ENCODE results near the gene TMEM144.

Gene TMEM144

DNA sequence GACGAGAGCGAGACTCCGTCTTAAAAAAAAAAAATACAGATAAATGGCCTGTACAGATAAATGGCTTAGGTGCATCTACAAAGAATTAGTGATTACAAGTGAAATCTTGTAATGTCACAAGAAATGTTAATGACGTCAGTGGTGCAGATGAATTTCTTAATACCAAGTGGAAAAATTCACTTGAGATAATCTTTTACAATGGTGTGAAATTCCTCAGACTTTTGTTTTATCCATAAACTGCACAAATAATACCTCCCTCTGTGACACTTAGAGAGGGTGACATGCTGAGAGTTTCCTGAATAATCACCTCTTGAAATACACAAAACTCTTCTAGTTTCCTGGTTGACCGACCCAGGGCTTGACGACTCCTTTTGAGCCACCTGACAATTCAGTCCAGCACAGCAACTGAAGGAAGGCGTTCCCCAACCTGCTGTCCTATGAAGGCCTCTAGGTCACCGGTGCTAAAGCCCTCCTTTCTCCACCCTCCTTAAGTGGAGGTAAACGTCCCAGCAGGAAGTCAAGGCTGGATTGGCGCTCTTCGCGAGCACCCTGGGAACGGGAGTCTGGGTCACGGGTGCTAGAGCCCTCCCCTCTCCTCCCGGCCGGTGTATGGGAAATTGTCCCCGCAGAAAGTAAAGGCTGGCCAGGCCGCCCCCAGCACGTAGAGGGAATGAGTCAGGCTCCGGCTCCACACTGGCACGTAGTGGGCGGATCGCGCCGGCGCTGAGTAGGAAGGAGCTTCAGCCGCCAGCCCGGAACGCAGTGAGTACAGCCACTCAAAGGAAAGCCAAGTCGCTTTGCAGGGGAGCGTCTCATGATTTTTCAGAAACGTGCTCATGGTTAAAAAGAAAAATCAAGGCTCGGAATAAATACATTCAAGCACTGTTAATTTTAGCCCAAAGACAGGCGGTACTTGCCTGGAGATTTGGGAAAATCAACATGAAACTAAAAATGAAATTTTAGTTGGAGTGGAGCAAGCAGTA is at the start of gene TMEM144:
Gene TMEM144, plus strand, starts transcription at position 662 of the 983 bp plus-strand sequence. CDS start 2,182 bp downstream, outside the sequence.
- Histone ChIP-seq H3K4me1 (ENCODE audit: control insufficient read depth, insufficient read depth, low read length) (no peaks in the 10 kb centered on the region), H3K36me3 (ENCODE audit: control insufficient read depth, insufficient read depth, low read length) (no peaks in the 10 kb centered on the region), H3K4me3 (ENCODE audit: low read length) (peak within 1 kb of the TSS; percentile 11)

DNA sequence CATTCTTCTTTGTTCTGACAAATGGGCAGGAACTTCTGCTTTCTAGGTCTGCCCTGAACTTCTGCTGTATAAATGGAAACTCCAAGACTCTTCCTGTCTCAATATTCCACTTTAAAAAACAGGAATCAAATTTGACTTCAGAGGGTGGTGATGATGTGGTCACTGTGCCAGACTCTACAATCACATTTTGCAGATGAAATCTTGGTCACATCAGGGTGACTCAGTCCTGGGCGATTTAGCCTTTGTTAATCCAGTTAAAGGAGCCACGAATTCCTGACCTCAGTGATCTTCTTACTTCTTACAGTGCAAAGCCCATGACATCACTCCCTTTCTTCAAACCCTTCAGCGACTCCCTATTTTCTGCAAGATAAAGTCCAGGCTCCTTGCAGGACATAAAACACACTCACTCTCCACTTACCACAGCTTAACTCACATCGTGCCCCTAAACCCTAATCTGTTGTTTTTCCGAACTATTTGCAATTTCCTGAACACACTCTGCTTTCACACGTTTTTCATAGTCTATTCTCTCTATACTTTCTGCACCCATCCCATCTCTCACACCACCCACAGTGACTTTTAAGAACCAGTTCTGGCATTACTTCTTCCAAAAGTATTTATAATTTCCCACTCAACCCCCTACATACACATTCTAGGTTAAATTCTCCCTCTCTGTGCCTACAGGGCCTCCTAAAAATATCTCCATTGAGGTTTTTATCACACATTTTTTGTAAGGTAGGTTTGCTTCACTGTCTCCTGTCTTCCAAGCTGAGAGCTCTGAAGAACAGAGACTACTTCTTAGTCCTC is 48.5 kb upstream of the TMEM144 start:
- no peaks in the 10 kb centered on the region for H3K27me3 ChIP-seq (ENCODE audit: control insufficient read depth, insufficient read depth, low read length)
- H3K9me3 ChIP-seq (ENCODE audit: control insufficient read depth, low read length), result no peaks in the 10 kb centered on the region
- H3K36me3 ChIP-seq (ENCODE audit: control insufficient read depth, insufficient read depth, low read length), result no peaks in the 10 kb centered on the region
- no peak overlapping the region for H3K9ac ChIP-seq (ENCODE audit: low read length)
- no peak overlapping the region for H3K4me3 ChIP-seq (ENCODE audit: low read length)
- H3K4me1 ChIP-seq (ENCODE audit: control insufficient read depth, insufficient read depth, low read length), result no peaks in the 10 kb centered on the region

More for the DNA sequence above, at the start of gene TMEM144:
- Histone ChIP-seq H3K9ac (ENCODE audit: low read length) (peak within 1 kb of the TSS; percentile 52), H3K27me3 (ENCODE audit: control insufficient read depth, insufficient read depth, low read length) (no peaks in the 10 kb centered on the region), H3K9me3 (ENCODE audit: control insufficient read depth, low read length) (no peaks in the 10 kb centered on the region)

DNA sequence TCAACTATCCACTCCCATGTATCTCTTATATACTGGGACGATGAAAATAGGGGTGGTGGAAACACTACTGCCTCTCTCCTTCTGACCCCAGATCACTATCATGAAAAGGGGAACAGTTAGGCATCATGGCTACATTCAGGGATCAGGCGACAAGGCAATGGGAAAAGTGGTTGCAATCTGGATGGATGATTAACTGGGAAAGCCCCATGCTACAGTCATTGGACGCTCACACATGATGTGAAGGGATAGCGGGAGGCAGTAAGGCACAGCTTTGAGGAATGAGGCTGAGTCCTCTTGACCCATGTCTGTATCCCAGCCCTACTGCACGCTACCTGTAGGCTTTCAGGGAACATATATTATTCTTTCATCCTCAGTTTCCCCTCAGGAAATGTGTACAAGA is 47.7 kb upstream of the TMEM144 start:
- H3K4me1 ChIP-seq (ENCODE audit: control insufficient read depth, insufficient read depth, low read length), result no peaks in the 10 kb centered on the region
- no peak overlapping the region for H3K9ac ChIP-seq (ENCODE audit: low read length)
- H3K9me3 ChIP-seq (ENCODE audit: control insufficient read depth, low read length), result no peaks in the 10 kb centered on the region
- no peaks in the 10 kb centered on the region for H3K36me3 ChIP-seq (ENCODE audit: control insufficient read depth, insufficient read depth, low read length)
- no peaks in the 10 kb centered on the region for H3K27me3 ChIP-seq (ENCODE audit: control insufficient read depth, insufficient read depth, low read length)
- no peak overlapping the region for H3K4me3 ChIP-seq (ENCODE audit: low read length)

DNA sequence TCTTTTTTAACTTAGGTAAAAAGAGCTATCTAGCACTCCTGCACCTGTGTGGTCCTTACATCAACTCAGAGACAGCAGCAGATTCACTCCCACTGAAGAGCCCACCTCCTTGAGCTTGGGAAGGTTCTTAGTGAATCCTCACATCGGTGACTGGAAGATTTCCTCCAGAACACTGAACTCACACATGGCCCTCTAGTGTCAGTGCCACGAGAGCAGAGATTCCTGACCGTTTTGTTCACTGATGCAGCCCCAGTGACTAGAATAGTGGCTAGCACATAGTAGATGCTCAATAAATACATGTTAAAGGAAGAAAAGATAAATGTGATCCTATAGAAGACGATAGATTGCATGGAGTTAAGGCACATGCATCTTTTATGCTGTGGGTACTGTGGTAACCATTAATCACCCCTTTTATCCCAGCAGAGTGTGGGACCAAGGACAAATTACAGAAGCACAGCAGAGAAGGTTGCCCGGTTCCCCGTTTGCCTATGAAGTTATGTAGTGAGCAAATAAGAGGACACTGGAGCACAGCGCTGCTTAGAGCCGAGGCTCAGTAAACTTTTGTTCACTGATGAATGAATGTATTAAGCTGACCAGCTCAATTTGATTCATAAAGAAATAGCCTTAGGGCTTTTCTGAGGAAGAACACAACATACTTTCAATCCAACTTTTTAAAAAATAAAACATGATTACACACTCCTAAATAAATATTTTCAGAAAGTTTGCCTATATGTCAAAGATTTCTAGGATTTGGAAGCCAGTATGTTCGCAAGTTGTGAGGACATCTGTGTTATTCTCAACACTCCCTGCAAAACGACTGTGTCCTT is 46.1 kb upstream of the TMEM144 start:
- Histone ChIP-seq H3K9ac (ENCODE audit: low read length) (no peak overlapping the region), H3K27me3 (ENCODE audit: control insufficient read depth, insufficient read depth, low read length) (no peaks in the 10 kb centered on the region), H3K36me3 (ENCODE audit: control insufficient read depth, insufficient read depth, low read length) (no peaks in the 10 kb centered on the region), H3K9me3 (ENCODE audit: control insufficient read depth, low read length) (no peaks in the 10 kb centered on the region), H3K4me1 (ENCODE audit: control insufficient read depth, insufficient read depth, low read length) (no peaks in the 10 kb centered on the region), H3K4me3 (ENCODE audit: low read length) (no peak overlapping the region)

DNA sequence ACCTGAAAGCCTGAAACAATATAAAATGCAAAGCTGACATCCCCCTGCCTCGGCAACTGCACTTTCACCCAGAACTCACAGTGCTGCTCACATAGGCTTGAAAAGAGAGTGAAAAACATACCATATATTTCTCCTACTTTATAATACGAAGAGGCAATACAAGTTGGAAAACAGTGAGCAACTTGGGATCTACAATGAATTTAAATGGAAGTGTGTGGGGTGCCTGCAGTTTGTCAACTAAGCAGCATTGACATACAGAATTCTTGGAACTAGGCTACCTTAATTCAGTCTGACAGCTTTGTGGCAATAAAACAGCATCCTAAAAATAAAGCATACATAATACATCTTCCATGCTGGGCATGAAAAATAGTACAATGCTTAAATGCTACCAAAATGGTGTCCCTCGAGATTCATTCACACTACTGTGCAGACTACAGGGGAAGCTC is 45.5 kb upstream of the TMEM144 start:
- no peaks in the 10 kb centered on the region for H3K36me3 ChIP-seq (ENCODE audit: control insufficient read depth, insufficient read depth, low read length)
- no peaks in the 10 kb centered on the region for H3K4me1 ChIP-seq (ENCODE audit: control insufficient read depth, insufficient read depth, low read length)
- no peaks in the 10 kb centered on the region for H3K9me3 ChIP-seq (ENCODE audit: control insufficient read depth, low read length)
- H3K4me3 ChIP-seq (ENCODE audit: low read length), result no peak overlapping the region
- no peaks in the 10 kb centered on the region for H3K27me3 ChIP-seq (ENCODE audit: control insufficient read depth, insufficient read depth, low read length)
- H3K9ac ChIP-seq (ENCODE audit: low read length), result no peak overlapping the region

DNA sequence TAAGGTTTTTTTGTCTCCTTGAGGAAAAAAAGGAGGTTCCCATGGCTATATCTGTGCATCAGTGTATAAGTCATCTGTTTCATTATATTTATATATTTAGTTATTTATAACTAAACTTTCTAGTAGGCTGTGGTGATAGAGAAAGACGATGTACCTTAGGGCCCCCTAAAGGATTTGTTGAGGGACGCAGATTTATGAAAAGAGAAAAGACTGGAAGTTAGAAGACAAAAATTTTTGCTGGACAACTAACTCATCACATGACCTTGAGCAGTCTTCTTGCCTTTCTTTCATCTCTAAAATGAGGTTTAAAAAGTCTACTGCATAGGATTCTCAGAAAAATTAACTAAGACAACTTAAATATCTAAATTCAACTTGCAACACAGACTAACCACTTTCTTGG is 43.6 kb upstream of the TMEM144 start:
- no peaks in the 10 kb centered on the region for H3K27me3 ChIP-seq (ENCODE audit: control insufficient read depth, insufficient read depth, low read length)
- no peaks in the 10 kb centered on the region for H3K36me3 ChIP-seq (ENCODE audit: control insufficient read depth, insufficient read depth, low read length)
- no peaks in the 10 kb centered on the region for H3K9me3 ChIP-seq (ENCODE audit: control insufficient read depth, low read length)
- no peak overlapping the region for H3K4me3 ChIP-seq (ENCODE audit: low read length)
- H3K9ac ChIP-seq (ENCODE audit: low read length), result no peak overlapping the region
- H3K4me1 ChIP-seq (ENCODE audit: control insufficient read depth, insufficient read depth, low read length), result no peaks in the 10 kb centered on the region

DNA sequence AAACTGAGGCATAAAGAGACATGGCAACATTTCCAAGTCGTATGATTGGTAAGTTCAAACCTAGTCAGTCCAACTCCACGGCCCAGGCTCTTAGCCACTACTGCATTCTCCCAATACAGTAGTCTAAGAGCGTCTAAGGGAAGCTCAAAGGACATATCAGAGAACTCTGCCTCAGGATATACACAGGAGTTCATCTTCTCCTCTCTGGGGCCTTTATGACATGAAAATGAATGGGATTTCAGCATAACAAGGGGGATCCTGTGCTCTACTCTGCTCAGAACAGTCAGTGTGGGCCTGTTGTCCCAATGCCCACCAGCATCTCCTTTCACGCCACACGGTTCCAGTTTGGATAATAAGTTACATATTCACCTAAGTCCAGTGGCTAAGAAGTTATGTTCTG is 41.7 kb upstream of the TMEM144 start:
- Histone ChIP-seq H3K4me1 (ENCODE audit: control insufficient read depth, insufficient read depth, low read length) (peaks cover 9% of the 10 kb centered on the region), H3K27me3 (ENCODE audit: control insufficient read depth, insufficient read depth, low read length) (no peaks in the 10 kb centered on the region), H3K9ac (ENCODE audit: low read length) (no peak overlapping the region), H3K9me3 (ENCODE audit: control insufficient read depth, low read length) (no peaks in the 10 kb centered on the region), H3K36me3 (ENCODE audit: control insufficient read depth, insufficient read depth, low read length) (no peaks in the 10 kb centered on the region), H3K4me3 (ENCODE audit: low read length) (no peak overlapping the region)

DNA sequence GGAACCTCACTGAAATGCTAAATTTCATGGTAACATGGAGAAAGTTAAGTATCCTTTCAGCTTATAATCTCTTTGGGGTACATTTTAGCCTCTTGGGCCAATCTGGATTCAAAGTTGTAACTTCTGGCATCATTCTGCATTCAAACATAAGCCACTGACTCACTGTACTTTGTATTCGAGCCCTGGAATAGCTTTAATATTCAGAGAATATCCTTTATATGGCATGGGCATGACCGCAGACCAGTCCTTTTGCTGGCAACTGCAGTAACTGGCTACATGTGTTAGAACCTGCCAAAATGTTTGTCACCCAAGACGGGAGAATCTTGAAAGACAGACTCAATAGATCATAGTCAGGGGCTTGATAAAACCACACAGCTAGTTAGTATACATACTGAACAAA is 40.8 kb upstream of the TMEM144 start:
- no peak overlapping the region for H3K4me3 ChIP-seq (ENCODE audit: low read length)
- H3K4me1 ChIP-seq (ENCODE audit: control insufficient read depth, insufficient read depth, low read length), result peaks cover 9% of the 10 kb centered on the region
- no peaks in the 10 kb centered on the region for H3K27me3 ChIP-seq (ENCODE audit: control insufficient read depth, insufficient read depth, low read length)
- H3K9me3 ChIP-seq (ENCODE audit: control insufficient read depth, low read length), result no peaks in the 10 kb centered on the region
- H3K9ac ChIP-seq (ENCODE audit: low read length), result peak overlapping the region; percentile 5
- H3K36me3 ChIP-seq (ENCODE audit: control insufficient read depth, insufficient read depth, low read length), result no peaks in the 10 kb centered on the region

DNA sequence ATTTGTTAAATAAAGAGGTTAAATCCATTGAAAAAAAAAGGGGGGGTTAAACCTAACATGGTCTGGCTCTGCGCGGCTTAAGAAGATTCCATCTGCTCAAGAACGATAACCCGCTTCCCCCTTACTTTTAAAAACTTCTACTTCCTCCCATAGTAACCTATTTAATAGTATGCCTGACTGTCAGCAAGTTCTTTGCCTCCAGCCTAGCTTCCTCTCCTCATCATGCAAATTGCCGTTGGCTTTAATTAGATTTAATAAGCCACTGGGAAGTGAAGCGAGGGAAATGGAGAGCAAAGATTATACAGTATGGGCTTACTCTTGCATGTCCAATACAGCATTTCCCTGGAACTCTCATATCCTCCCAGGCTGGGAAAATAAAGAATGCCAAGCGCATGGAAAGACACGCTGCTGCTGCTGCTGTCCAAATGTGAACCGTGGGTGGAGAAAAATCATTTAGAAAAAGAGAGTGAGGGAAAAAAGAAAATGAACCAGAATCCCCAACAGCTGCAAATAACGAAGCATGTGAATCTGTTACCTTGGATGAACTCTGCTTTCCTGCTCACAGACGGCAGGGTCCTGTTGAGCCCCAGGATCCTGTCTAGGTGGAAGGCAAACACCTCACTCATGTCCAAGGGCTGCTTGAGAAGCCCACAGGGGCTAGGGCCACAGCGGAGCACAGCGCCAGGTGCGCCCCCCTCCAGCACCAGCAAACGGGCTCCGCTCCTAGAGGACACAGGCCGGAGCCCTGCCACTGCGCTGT is 40.2 kb upstream of the TMEM144 start:
- Histone ChIP-seq H3K9ac (ENCODE audit: low read length) (peak overlapping the region; percentile 49), H3K4me1 (ENCODE audit: control insufficient read depth, insufficient read depth, low read length) (peaks cover 9% of the 10 kb centered on the region), H3K27me3 (ENCODE audit: control insufficient read depth, insufficient read depth, low read length) (no peaks in the 10 kb centered on the region), H3K4me3 (ENCODE audit: low read length) (no peak overlapping the region), H3K9me3 (ENCODE audit: control insufficient read depth, low read length) (no peaks in the 10 kb centered on the region), H3K36me3 (ENCODE audit: control insufficient read depth, insufficient read depth, low read length) (no peaks in the 10 kb centered on the region)

DNA sequence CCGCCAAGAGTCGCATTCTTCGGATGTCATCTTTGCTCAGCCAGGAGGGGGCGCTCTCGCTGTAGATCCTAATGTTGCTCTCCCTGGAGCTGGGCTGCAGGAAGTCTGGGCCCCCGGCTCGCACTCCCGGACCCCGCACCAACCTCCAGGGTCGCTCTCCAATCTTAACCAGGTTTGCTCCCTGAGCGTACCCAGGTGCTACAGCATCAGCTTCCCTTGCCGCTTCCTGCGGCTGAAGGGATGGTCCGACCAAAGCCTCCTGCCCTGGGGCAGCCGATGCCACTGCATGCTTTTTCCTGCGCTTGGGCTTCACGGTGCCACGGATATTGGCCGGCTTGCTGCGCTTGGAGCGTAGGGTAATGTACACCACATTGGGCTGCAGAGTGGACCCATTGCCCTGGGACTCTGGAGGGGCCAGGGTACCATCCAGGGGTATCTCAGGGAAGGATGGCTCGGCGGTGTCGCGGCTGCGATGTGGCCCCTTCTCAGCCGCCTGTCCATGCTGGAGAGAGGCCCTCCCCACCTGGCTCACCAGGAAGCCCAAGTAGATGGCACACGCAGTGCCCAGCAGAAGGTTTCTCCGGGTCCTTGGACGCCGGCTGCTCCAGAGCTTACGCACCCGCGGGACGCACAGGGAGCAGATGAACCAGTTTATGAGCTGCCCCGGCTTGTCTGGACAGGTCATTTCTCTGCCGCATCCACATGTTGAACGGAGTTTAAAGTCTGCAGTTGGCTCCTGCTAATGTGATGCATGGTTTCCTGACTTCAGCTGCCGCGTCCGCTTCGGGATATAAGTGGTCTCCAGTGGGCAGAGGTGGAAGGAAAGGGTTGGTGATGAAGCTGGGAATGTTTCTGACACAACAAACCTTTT is 39.4 kb upstream of the TMEM144 start:
- H3K4me1 ChIP-seq (ENCODE audit: control insufficient read depth, insufficient read depth, low read length), result peaks cover 9% of the 10 kb centered on the region
- no peaks in the 10 kb centered on the region for H3K36me3 ChIP-seq (ENCODE audit: control insufficient read depth, insufficient read depth, low read length)
- H3K4me3 ChIP-seq (ENCODE audit: low read length), result no peak overlapping the region

More for the DNA sequence above, 39.4 kb upstream of the TMEM144 start:
- Histone ChIP-seq H3K9me3 (ENCODE audit: control insufficient read depth, low read length) (no peaks in the 10 kb centered on the region), H3K9ac (ENCODE audit: low read length) (peak overlapping the region; percentile 49), H3K27me3 (ENCODE audit: control insufficient read depth, insufficient read depth, low read length) (no peaks in the 10 kb centered on the region)
